ENCODE measurements around the gene PTK6.
"Not testable (repeated sequence)": the region's sequence is repeated elsewhere in the genome, so short reads cannot be mapped to it uniquely, and the experiment has no call there.

PTK6 gene

DNA sequence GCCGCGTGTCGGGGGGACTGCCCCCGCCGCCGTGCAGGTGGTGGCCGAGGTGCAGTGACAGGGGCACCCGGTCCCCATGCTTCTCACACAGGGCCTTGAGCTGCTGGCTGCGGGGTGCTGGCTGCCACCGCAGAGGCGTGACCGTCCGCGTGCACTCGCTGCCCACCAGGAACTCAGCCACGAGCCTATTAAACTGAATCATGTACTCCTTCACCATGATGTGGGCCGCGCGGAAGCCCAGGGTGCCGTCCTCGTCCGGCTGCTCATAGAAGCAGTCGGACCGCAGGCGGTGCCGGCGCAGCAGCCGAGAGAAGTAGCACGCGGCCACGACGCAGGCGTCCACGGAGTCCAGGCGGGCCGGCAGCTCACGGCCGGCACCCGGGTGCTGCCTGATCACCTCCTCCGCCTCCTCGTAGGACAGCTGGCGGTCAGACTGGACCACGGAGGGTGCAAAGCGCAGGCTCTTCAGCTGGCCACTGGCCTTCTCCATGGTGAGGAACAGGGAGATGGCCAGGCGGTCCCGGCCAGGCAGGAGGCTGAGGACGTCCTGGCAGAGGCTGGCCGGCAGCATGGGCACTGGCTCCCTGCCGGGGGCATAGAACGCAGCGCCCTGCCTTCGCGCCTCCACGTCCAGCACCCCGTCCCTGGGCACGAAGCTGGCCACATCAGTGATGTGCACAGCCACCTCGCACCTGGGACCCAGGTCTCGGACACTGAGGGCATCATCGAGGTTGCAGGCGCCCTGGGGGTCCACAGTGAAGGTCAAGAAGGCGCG lies 27.0 kb upstream of the PTK6 start:
- Mint-ChIP-seq H3K4me3 (no peak overlapping the region), H3K9me3 (peaks cover under 1% of the 10 kb centered on the region), H3K27me3 (no peaks in the 10 kb centered on the region), H3K27ac (no peak overlapping the region), H3K36me3 (peaks cover 23% of the 10 kb centered on the region), H3K4me1 (peaks cover 25% of the 10 kb centered on the region)
- ATAC-seq, result no peak

DNA sequence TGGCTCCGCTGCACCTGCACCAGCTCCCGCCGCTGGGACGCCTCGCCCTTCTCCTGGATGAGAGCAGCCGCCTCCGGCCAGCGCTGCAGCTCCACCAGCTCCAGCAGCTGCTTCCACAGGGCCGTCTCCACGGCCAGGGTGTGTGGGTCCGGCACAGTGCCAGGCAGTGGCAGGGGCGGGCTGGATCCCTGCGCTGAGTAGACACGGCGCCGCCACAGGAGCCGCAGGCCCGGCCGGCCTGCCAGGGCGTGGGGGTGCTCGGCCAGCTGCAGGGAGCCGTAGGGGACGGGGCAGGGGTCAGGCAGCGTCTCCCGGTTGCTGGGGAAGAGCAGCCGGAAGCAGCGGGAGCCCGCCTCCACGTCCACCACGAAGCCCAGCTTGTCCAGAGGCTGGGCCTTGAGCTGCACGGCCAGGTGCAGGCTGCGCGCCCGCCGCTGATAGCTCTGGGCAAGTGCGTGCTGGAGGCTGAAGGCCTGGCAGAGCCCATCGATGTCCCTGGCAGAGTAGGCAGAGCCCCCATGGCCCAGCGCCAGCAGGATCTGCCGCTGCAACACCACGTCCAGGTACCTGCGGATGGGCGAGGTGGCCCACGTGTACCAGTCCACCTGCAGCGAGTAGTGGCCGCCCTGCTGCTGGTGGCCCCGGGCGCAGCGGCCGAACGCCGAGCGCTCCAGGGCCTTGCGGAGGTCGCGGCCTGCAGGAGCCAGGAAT lies 26.2 kb upstream of the PTK6 start:
- no peak for ATAC-seq
- peaks cover 3% of the 10 kb centered on the region for H3K9me3 Mint-ChIP-seq
- H3K27me3 Mint-ChIP-seq, result no peaks in the 10 kb centered on the region
- H3K4me1 Mint-ChIP-seq, result peaks cover 16% of the 10 kb centered on the region
- no peak overlapping the region for H3K27ac Mint-ChIP-seq
- no peak overlapping the region for H3K4me3 Mint-ChIP-seq
- peaks cover 30% of the 10 kb centered on the region for H3K36me3 Mint-ChIP-seq

DNA sequence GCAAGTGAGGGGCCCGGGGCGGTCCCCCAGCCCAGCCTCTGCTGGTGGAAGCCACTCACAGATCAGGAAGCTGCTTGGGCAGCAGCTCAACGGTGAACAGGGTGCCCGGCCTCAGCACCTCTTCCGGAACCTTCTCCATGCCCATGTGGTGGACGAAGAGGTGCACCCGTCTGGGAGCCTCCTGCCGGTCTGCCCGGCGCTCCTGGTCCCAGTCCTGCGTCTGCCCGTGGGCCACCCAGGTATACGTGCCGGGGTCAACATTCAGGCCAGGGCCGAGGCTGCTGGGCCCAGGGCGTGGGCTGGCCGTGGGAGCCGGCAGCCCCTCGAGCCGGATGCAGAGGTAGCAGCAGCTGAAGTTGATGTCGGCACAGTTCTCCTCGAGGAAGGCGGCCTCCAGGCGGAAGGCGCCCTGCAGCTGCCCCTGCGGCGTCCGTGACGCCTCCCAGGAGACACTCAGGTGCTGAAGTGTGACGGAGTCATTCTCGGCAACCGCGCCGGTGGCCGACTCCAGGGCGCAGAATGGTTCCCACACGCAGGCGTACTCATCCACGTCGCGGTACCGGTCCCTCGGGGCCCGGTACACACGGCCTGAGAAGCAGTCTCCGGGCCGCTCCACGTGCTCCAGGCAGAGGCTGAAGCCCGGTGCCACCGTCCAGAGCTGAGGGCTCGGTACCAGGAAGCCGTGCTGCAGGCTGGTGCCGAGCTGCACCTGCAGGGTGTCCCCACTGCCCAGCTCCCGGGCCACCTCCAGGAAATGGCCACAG lies 25.5 kb upstream of the PTK6 start:
- H3K4me1 Mint-ChIP-seq, result peaks cover 9% of the 10 kb centered on the region

DNA sequence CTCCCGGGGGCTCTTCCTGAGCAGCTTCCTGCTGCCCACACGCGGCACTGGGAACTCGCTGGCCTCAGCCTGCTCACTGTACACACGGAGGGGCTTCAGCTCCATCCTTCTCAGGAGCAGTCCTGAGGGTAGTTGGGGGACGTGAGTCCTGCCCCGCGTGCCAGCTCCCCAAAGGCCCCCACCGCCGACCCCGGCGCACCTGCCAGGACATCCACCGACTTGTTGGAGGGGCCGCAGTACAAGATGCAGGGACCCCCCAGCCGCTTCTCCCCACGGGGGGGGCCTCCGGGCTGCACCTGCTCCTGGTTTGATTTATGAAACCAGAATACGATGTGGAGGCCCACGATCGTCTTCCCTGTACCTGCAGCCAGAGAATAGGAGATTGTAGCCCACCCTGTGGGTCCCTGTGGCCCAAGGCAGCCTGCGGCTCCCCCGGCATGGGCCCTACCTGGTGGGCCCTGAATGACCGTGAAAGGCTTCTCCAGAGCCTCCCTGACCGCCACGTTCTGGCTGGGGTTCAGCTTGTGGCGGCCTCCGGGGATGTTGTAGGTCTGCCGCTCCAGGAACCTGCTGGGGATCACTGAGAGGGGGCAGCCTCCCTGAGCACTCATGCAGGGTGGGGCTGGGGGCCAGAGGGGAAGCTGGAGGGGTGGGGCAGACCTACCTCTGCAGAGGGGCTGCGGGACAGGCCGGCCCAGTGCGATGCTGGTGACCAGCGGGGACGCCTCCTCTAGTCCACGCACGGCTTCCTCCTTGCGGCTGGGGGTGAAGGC lies 24.6 kb upstream of the PTK6 start:
- H3K27ac Mint-ChIP-seq, result no peak overlapping the region
- no peak for ATAC-seq
- H3K4me3 Mint-ChIP-seq, result no peak overlapping the region
- peaks cover 30% of the 10 kb centered on the region for H3K36me3 Mint-ChIP-seq
- peaks cover 3% of the 10 kb centered on the region for H3K9me3 Mint-ChIP-seq
- peaks cover under 1% of the 10 kb centered on the region for H3K4me1 Mint-ChIP-seq
- H3K27me3 Mint-ChIP-seq, result no peaks in the 10 kb centered on the region

More for the DNA sequence above, 25.5 kb upstream of the PTK6 start:
- H3K9me3 Mint-ChIP-seq, result peaks cover 3% of the 10 kb centered on the region
- H3K4me3 Mint-ChIP-seq, result no peak overlapping the region
- no peaks in the 10 kb centered on the region for H3K27me3 Mint-ChIP-seq
- H3K27ac Mint-ChIP-seq, result no peak overlapping the region
- H3K36me3 Mint-ChIP-seq, result peaks cover 30% of the 10 kb centered on the region
- peak; percentile 17 for ATAC-seq

DNA sequence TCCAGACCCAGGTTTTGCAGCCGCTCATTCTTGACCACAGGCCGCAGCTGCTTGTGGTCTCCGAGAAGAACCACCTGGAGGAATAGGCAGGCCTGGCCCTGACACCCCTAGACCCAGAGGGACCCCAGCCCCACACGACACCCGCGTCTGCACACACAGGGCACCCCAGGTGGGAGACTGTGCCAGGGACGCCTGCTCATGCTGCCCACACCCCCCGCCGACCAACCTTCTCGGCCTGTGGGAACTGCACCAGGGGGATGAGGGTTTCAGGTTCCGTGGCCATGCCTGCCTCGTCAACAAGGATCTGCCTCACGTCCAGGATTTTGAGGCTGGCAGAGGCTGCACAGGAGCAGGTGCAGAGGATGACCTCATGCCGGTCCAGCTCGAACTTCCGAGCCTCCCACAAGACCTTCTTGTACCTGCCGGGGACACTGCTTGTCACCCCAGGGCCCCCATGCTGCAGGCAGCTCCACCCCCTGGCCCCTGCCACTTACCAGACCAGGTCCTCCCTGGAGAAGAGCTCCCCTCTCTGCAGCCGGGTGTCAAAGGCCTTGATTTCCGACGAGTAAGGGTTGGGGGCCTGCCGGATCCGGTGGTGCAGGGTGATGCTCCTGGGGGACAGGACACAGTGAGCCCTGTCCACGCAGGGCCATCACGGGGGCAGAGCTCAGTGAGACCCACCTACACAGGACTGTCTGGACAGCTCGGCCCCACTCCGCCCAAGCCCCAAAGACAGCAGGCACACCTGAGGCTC lies 23.9 kb upstream of the PTK6 start:
- no peak overlapping the region for H3K27ac Mint-ChIP-seq
- ATAC-seq, result no peak
- no peaks in the 10 kb centered on the region for H3K27me3 Mint-ChIP-seq
- H3K4me1 Mint-ChIP-seq, result no peaks in the 10 kb centered on the region
- H3K4me3 Mint-ChIP-seq, result no peak overlapping the region
- peaks cover 3% of the 10 kb centered on the region for H3K9me3 Mint-ChIP-seq
- peaks cover 30% of the 10 kb centered on the region for H3K36me3 Mint-ChIP-seq

DNA sequence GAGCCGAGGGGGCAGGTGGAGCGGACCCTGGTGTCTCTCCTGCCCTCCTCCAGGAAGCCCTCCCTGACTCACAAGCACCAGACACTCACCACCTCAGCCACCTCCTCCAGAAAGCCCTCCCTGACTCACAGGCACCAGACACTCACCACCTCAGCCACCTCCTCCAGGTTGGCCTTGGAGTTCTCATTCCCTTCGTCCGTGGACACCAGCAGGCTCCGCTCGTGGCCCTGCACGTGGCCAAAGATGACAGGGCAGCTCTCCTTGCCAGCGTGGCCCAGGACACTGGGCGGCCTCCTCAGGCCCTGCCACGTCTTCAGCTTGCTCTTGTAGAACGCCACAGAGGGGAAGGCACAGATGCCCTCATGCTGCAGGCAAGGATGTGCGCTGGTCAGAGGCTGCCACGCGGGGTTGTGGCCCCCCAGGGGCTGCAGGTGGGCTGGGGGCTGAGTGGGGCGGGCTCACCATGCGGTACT lies 23.2 kb upstream of the PTK6 start:
- no peak overlapping the region for H3K4me3 Mint-ChIP-seq
- H3K4me1 Mint-ChIP-seq, result peaks cover 2% of the 10 kb centered on the region
- peaks cover 25% of the 10 kb centered on the region for H3K36me3 Mint-ChIP-seq
- peaks cover 3% of the 10 kb centered on the region for H3K9me3 Mint-ChIP-seq
- H3K27me3 Mint-ChIP-seq, result no peaks in the 10 kb centered on the region
- H3K27ac Mint-ChIP-seq, result no peak overlapping the region
- ATAC-seq, result no peak

GRCh38 chr20:63559485-63560332 lies 22.5 kb upstream of the PTK6 start:
- H3K27me3 Mint-ChIP-seq, H3K4me1 Mint-ChIP-seq, ATAC-seq, H3K9me3 Mint-ChIP-seq, H3K4me3 Mint-ChIP-seq: not testable (repeated sequence)
- peak overlapping the region; percentile 48 for H3K27ac Mint-ChIP-seq
- peaks cover 23% of the 10 kb centered on the region for H3K36me3 Mint-ChIP-seq

DNA sequence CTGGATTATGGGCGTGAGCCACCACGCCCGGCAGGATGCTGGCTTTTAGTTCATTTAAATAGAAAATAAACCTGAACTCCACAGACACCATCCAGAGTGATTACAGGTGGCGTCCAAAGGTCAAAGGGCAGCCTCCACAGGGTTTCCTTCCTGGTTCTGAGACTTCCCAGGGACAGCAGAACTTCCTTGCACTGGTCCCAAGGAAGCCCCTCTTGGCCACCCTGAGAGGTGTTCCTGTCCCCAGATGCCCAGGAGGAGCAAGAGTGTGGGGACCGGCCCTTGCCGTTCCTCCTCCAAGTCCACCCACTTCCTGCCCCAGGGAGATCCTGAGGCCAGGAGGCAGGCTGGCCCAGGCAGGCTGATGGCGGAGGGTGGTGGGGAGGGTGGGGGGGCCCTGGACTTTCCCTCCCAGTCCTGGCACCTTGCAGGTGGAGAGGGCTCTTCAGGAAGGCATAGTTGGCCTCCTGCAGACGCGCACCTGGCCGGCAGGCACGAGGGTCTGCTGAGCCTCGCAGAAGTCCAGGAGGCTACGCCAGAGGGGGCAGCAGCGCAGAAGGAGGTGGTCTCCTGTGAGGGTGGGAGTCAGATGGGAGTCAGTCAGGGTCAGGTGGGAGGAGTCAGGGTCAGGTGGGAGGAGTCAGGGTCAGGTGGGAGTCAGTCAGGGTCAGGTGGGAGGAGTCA lies 21.8 kb upstream of the PTK6 start:
- no peak for ATAC-seq
- Mint-ChIP-seq H3K4me3 (no peak overlapping the region), H3K9me3 (peaks cover 3% of the 10 kb centered on the region), H3K36me3 (peaks cover 23% of the 10 kb centered on the region), H3K27me3 (no peaks in the 10 kb centered on the region), H3K27ac (peak overlapping the region; percentile 48), H3K4me1 (peaks cover 15% of the 10 kb centered on the region)

DNA sequence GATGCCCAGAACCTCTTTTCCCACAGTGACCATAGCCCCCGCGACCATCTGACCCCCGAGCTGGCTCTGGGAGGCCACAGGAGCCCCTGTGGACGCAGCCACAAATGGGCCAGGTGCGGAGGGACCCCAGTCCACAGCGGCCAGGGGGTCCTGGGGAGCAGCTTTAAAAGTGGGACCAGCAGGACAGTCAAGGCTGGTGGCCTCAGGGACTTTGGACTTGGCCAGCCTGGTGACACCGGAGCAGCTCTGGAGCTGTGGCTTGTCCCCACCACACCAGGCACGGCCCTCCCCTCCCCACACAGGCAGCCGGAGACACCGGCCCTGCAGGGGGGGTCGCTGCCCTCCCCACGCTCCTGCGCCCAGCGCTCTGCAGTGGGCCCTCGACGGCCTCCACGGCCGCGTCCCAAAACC lies 20.3 kb upstream of the PTK6 start:
- Mint-ChIP-seq H3K9me3 (peaks cover 3% of the 10 kb centered on the region), H3K36me3 (peaks cover 23% of the 10 kb centered on the region), H3K27ac (no peak overlapping the region), H3K4me3 (no peak overlapping the region), H3K27me3 (no peaks in the 10 kb centered on the region), H3K4me1 (peaks cover 24% of the 10 kb centered on the region)
- ATAC-seq, result no peak

DNA sequence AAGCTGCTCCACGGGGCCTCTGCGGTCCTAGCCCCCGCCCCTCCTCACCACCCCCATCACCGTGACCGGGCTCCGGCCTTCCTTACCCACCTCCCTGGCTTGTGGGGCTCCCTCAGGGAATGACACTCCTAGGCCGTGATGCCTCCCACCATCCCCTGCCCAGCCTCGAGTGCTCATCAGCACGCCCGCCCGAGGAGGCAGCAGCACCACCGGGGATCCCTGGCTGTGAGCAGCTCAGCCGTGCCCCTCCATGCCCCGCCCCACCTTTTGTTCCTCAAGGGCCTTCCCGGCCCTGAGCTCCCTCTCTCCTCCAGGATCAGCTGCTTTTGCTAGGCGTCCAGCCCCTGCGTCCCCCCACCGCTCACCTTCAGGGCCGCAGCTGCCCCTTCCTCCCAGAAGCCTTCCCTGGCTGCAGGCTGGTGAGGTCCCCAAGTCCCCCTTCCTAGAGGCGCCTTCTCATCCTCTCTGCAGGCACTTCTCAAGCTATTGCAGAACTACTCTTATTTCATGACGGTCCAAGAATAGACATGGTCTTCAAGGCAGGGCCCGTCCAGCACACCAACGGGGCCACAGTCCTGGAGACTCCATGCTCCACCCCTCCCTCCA lies 19.8 kb upstream of the PTK6 start:
- Mint-ChIP-seq H3K9me3 (peaks cover 3% of the 10 kb centered on the region), H3K4me1 (peaks cover 29% of the 10 kb centered on the region), H3K27me3 (no peaks in the 10 kb centered on the region), H3K4me3 (no peak overlapping the region), H3K27ac (no peak overlapping the region), H3K36me3 (peaks cover 23% of the 10 kb centered on the region)
- ATAC-seq, result no peak

DNA sequence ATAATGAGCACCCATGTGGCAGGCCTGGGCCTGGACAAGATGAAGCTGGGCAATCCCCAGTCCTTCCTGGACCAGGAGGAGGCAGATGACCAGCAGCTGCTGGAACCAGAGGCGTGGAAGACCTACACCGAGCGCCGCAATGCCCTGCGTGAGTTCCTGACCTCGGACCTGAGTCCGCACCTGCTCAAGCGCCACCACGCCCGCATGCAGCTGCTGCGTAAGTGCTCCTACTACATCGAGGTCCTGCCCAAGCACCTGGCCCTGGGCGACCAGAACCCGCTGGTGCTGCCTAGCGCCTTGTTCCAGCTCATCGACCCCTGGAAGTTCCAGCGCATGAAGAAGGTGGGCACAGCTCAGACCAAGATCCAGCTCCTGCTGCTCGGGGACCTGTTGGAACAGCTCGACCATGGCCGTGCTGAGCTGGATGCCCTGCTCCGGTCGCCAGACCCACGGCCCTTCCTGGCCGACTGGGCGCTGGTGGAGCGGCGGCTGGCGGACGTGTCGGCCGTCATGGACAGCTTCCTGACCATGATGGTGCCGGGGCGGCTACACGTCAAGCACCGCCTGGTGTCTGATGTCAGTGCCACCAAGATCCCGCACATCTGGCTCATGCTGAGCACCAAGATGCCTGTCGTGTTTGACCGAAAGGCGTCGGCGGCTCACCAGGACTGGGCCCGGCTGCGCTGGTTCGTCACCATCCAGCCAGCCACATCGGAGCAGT lies 18.6 kb upstream of the PTK6 start:
- ATAC-seq, result no peak
- peaks cover 18% of the 10 kb centered on the region for H3K36me3 Mint-ChIP-seq
- H3K27ac Mint-ChIP-seq, result no peak overlapping the region
- H3K27me3 Mint-ChIP-seq, result peaks cover 4% of the 10 kb centered on the region
- H3K4me1 Mint-ChIP-seq, result peaks cover 36% of the 10 kb centered on the region
- peaks cover 3% of the 10 kb centered on the region for H3K9me3 Mint-ChIP-seq
- H3K4me3 Mint-ChIP-seq, result no peak overlapping the region
